Embryonic facial prominence (tissue), 1 donor: ENCODE measurements around the gene MRPL43.

Source experiments
- DNase-seq: peaks from one replicate; pipeline ENCODE4 v3.0.0-alpha.2; 2016; ENCODE audit errors: extremely low spot score

Gene MRPL43

DNA sequence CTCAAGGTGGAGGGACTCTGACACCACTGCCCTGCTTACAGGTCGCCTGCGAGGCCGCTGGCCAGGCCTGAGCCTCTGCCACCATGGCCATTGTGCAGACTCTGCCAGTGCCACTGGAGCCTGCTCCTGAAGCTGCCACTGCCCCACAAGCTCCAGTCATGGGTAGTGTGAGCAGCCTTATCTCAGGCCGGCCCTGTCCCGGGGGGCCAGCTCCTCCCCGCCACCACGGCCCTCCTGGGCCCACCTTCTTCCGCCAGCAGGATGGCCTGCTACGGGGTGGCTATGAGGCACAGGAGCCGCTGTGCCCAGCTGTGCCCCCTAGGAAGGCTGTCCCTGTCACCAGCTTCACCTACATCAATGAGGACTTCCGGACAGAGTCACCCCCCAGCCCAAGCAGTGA is 15.2 kb upstream of the MRPL43 start:
- DNase-seq = no peak

DNA sequence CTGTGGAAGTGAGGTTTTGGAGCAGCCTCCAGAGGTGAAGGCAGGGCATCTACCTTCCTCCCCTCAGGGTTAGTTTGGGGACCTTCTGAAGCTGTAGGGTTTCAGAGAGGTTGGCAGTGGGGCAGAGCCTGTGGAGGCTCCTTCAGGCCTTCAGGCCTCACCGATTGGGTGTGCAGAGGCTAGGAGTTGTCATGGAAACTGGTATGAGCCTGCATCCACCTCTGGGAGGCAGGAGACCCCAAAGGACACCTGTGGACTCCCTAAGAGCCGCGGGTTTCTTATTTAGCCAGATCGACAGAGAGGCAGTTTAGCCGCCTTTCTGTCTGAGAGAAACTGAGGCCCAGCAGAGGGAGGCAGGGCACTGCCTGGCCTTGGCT is 14.3 kb upstream of the MRPL43 start:
- no peak for DNase-seq

DNA sequence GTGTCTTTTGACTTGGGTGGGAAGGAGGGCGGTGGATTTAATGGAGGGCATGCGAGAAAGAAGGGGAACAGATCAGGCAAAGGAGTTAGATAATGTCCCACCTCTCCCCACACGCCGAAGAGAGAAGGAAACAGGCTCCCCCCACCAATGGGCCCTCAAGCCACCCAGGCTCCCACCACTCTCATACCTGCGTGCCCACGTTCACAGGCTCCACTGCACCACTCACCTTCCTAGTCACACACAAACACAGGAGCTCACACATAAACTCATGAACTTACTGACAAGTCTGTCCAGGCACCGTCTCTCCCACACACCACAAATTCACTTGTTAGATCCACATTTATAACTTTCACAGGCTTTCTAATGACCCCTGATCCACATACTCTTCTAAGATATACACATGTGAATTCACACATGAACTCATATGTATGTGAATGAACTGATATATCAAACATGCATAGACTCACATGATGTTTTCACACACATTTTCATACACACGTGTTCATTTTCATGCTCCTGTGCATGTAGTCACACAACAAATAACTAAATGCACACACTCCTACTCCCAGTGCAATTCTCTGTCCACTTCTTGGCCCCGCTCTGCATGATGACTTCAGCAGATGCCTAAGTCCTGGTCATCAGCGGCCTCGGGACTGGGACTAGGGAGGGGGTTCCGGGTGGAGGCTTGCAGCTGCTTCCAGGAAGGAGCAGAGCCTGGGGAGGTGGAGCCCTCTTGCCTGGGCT is 13.8 kb upstream of the MRPL43 start:
- DNase-seq = no peak

DNA sequence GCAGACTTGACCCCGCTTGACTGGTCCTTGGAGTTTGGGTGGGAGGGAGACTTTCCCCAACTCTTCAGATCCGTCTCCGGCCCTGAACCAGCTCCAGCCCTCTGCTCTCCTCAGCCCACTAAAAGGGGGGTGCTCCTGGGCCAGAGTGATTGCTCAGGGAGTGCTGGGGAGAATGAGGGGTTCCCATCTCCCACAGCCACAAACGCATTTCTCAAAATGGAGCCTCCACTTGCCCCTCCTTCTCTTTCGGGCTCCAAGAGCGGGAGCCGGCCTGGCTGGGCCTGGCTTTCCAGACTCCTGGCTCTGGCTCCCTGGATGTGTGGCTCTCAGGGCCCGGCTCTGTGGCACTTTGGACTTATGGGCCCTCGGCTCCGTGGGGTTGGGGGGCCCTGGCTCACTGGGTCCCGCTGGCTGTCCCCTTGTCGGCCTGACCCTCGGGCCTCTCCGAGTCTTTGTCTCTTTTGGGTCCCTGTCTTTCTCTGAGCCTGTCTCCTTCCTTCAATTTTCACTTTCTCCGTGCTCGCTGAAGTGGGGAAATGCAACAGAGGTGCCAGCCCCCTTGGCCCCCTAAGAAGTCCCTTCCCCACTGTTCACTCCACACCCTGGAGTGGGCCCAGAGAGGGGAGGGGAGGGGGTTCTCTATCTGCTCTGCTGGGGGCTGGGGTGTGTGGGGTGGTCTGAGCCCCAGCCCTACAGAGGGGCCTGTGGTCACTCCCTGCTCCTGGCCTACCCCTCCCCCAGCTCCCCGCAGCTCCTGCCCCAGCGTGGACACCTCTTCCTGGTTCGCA is 13.0 kb upstream of the MRPL43 start:
- DNase-seq = no peak

DNA sequence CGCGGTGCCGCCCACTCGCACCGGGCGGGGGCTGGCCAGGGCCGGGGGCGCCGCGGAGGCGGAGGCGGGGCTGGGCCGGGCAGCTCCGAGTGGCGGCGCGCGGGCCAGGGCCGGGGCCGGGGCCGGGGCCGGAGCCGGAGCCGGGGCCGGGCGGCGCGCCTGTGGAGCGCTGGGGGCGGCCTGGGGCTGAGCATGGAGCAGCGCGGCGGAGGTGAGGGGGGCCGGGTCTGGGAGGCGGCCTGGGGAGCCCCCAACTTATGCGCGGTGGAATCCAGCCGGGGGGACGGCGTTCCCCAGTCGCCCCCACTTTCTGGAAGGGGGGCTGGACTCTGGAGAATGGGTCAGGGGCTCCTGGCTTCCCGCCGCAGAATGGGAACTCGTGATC is 12.4 kb upstream of the MRPL43 start, which contains the start of gene LZTS2:
LZTS2 (plus strand) TSS at position 67 of the 385 bp plus-strand sequence. CDS start 2,731 bp downstream, outside the sequence.
- no peak for DNase-seq

DNA sequence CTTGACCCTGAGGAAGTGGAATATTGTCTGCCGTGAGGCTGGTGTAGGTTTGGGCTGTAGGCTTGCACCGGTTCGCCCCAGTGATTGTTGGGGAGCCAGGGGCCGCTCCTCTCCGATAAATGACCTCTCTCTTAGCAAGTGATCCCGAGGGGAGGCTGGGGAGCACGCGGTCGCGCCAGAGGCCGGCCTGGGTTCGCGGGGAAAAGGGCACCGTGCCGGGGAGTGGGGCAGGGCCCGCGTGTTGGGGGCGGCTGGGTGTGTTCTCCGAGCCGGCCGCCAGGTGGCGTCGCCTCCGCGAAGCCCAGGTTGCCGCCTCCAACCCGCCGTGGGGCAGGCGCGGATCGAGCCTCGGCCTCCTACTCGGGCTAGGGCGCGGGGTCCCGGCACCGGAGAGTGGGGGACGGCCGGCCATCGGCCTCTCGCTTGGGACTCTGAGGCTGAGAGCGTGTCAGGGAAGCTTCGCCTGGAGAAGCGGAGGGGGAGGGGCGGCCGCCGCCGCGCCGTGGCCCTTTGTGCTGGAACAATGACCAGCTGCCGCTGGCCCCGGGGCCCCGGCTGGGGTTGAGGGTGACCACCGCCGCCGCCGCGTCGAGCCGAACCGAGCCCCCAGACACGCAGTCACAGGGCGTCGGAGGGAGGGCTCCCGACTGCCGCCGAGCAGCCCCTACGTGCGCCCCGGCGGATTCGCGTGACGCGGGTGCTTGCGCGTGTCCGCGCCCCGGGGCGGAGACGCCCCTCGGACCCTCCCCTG is 11.9 kb upstream of the MRPL43 start:
- no peak for DNase-seq

DNA sequence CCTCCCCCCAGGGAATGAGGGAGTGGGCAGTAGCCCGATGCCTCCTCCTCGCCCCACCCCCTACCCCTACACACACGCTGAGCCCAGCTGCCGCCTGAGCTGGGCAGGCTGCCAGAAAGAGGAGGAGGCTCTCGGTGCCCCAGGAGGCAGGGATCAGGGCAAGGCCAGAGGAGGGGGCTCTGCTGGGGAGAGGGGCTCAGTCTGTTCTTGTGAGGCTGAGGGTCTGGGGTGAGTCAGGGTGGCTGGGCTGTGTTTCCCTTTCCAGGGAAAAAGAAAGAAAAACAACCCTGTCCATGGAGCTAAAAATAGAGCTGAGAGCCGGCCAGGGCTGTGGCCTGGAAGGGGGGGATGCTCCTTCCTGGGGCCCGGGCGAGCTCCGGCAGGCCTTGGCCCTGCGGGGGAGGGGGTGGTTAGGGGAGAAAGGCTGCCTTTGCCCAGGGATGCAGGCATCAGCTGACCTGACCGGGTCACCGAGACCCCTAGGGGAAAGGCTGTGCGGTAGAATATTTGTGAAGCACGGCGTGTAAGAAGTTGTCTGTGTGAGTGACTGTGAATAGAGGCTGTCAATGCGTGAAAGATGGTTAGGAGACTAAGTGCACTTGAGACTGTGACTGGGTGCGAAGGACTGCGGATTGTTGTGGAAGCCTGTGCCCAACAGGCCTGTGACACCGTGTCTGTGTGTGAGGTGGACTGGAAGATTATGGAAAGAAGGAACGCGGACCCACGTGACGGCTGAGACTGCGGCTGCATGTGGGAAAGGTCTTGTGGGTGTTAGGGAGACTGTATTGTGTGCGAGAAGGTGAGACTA is 11.1 kb upstream of the MRPL43 start:
- peak; percentile 77 for DNase-seq

DNA sequence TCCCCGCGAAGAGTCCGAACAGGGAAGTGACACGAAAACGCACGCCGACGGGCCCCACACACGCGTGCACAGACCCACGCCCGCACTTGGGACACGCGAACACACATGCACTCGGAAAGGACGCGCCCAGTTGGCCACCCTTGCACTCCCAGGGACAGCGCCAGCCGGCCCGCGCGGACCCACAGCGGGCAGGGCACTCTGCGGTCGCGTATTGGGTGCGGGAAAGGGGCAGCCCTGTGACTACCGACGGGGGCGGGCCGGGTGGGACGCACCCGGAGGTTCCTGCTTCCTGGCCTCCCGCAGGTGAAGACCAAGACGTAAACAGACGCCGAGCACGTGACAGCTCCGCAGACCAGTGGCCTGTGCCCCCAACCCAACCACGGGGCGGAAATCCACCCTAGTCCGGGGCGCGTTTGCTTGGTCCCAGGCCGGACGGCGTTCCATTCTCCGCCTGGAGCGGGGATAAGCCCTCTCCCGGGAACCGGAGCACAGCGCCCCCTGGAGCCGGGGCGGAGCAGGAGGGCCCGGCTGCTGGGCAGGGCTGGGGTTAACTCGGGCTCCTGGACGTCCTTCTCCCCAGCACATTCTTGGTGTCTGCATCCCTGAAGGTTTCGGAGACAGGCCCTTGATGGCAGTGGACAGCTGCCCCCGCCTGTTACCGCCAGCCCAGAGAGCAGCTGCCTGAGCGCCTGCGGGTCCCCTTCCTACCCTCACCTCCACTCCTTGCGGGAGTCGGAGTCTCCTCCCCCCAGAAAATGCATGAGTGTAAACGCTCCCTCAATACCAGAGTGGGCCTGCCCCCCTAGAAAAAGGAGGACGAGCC is 10.3 kb upstream of the MRPL43 start:
- no peak for DNase-seq

DNA sequence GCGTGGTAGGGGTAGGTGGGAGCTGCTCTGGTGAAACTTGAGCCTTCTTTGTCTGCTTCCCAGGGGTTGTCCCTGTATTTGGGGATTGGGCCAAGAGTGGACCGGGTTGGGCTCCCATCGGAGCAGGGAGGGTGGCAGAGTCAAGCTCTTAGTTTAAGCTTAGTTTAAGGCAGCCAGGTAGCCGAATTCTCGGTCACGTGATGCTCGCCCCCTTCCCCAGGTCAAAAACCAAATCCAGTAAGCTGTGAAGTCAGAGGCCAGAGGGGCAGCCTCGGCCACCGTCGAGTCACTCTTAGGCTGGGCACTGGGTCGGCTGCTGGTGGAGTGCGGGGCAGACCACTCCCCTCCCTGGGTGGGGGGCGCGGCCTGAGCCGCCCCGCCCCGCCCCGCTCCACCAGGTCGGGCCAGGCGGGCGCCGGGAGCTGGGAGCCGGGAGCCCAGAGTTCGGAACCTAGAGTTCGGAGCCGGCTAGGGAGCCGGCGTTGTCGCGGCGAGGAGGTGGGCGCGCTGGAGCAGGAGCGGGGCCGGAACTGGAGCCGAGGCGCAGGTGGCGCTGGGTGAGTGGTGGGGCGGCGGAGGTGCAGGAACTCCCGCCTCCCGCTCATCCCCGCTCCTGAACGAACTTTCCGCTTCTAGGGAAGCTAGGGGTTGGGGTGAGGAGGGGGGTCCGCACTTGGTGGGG is 9.5 kb upstream of the MRPL43 start:
- DNase-seq = no peak

DNA sequence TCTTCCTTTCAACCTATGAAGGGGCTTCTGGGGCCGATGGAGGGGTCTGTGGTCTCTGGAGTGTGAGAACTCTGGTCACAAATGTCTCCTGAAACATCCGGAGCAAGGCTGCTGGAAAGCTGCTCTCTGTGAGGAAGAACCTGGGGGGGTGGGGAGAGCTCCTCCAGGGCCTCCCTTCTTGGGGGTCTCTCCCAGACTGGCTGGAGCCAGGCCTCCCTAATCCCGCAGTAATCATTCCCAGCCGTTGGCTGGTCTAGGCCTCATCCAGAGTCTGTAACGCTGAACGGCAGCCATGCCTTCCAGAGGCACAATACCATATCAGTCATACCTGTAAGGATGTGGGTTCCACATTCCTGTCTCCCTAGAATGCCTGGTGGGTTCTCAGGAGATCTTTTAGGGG is 7.9 kb upstream of the MRPL43 start:
- DNase-seq = no peak

DNA sequence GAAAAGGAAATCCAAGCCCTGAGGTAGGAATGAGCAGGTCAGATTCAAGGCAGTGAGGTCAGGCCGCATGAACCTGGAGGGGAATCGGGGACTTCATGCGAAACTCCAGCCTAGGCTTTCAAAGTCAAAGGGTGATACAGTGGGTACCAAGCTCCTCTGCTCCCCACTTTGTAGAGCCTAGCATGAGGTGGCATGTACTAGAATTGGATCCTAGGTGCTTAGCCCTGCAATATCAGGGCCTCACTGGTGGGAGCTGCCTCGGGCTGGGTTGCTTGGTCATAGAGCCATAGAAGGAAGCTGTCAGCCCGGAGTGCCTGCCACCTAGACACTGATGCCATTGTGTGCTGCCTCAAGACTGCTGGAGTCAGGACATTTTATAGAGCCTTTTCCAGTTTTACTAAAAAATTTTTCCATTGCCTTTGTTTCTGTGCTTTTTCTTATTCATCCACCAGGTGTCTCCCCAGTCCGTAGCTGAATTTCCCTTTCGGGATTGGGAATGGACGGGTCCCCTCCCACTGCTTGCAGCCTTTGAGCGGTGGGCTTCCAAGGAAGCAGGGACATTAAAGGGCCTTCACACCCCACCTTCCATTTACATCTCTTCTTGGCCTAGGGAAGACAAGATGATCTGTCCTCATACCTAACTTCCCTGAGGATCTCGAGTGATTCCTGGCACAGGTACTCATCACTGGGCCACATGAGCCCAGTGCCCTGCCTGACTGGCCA is 6.8 kb upstream of the MRPL43 start:
- DNase-seq = no peak

DNA sequence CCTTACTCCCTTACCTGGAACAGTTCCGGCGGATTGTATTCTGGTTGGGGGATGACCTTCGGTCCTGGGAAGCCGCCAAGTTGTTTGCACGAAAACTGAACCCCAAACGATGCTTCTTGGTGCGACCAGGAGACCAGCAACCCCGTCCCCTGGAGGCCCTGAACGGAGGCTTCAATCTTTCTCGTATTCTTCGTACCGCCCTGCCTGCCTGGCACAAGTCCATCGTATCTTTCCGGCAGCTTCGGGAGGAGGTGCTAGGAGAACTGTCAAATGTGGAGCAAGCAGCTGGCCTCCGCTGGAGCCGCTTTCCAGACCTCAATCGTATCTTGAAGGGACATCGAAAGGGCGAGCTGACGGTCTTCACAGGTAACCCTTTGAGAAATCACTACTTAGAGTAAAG is 1.8 kb upstream of the MRPL43 start:
- DNase-seq = no peak

DNA sequence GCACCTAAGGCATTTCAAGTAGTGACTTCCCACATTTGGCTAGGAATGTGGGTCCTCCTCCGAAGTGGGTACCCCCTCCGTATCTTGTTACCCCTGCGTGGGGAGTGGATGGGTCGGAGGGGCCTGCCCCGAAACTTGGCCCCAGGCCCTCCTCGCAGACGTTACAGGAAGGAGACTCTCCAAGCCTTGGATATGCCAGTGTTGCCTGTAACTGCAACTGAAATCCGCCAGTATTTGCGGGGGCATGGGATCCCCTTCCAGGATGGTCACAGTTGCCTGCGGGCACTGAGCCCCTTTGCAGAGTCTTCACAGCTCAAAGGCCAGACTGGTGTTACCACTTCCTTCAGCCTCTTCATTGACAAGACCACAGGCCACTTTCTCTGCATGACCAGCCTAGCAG is 869 bp upstream of the MRPL43 start:
- no peak for DNase-seq

DNA sequence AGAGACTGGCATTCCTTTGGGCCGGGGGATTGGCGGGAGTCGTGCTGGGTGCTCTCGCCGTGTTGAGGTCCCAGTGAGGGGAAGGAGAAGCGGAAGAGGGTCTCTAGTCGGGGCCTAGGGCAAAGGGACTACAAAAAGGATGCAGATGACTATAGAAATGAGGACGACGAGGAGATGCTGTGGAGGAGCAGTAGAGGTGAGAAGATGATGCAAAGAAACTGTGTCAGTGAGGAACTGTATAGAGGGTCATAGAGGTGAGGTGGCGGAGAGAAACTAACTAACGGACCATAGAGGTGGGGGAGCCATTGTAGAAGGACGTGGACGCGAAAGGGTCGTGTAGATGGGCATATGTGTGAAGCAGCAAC is 370 bp upstream of the MRPL43 start:
- DNase-seq = no peak

DNA sequence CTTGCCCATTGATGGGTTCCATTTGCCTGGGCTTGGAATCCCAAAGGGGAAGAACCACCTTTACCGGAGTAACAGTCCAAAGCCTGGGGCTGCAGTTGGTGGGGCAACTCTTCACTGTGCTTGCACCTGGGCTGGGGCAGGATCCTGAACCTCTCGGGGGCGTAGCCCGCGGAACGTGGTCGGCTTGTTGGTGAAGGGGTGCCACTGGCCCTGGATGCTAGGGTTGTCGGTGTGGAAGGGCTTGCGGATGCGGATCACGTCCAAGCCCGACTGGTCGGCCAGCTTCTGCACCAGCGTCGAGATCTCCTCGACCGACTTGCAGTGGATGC is 710 bp downstream of the MRPL43 start:
- DNase-seq = no peak

DNA sequence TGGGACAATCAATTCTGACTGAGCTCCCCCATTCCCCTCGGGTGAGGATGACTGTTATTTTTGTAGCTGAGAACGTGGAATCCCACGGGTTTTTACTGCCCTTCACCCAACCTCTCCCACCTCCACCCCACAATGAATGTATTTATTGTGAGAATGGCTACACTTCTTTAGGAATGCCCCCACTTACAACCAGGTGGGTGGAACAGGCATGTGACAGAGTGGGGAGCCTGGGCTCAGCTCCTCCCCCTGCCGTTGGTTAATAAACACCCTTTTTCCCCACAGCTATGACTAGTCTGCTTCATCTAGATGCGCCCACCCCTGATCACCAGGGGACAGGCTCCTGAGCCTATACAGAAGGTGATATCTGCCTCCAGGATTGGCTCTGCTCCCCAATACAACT is 2.0 kb downstream of the MRPL43 start:
- no peak for DNase-seq

DNA sequence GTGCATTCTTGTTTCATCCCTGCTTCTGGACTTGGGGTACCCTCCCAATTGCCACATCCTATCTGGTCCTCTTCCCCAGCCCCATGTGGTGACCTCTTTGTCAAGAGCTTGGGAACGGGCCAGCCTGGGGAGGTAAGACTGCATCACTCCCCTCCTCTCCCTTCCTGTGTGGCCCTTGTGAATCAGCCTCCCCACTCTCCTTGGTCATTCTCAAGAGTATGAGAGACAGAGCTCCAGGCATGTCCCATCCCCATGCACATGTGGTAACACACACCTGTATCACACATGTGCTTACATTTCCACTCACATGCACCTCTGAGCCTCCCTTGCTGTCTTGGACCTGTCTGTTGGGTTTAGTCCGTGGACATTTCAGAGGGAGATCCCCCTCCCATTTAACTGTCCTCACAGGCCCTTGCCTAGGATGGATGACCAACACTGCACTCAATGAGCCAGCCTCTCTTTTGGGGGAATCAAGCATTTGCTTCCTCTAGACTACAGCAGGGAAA is 2.6 kb downstream of the MRPL43 start:
- DNase-seq = no peak

DNA sequence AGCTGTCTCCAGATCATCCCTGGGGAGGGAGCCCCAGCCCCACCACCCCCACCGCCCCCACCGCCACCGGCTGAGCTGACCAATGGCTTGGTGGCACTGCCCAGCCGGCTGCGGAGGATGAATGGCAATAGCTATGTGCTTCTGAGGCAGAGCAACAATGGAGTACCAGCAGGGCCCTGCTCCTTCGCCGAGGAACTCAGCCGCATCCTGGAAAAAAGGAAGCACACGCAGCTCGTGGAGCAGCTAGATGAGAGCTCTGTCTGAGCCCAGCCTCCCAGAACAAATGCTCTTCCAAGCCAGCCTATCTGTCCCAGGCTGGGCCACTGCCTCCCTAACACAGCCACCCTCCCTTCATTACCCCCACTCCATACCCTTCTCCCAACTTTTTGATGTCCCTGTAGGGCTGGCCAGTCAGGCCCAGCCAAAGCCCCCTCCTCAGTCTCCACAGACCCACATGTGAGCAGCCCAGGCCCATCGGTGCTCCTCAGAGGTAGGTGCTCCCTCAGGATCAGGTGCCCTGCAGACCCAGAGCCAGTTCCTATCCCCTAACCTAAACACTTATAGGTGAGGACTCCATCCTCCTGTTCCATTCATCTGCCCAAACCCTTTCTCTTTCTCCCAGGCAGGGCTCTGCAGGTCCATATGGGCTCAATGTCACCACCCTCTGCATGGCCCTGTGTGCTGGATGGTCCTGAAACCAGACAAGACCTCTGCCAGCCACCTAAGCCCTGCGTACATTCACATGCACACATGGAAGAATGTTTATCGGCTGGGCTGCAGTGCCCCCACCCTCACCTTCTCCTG is 3.2 kb downstream of the MRPL43 start:
- DNase-seq = no peak
